ENCODE results near the gene YJU2.
A peak's percentile ranks its signal among the peaks of the same experiment; 100 is the strongest.
"Not testable (repeated sequence)": the region's sequence is repeated elsewhere in the genome, so short reads cannot be mapped to it uniquely, and the experiment has no call there.

The YJU2 gene

DNA sequence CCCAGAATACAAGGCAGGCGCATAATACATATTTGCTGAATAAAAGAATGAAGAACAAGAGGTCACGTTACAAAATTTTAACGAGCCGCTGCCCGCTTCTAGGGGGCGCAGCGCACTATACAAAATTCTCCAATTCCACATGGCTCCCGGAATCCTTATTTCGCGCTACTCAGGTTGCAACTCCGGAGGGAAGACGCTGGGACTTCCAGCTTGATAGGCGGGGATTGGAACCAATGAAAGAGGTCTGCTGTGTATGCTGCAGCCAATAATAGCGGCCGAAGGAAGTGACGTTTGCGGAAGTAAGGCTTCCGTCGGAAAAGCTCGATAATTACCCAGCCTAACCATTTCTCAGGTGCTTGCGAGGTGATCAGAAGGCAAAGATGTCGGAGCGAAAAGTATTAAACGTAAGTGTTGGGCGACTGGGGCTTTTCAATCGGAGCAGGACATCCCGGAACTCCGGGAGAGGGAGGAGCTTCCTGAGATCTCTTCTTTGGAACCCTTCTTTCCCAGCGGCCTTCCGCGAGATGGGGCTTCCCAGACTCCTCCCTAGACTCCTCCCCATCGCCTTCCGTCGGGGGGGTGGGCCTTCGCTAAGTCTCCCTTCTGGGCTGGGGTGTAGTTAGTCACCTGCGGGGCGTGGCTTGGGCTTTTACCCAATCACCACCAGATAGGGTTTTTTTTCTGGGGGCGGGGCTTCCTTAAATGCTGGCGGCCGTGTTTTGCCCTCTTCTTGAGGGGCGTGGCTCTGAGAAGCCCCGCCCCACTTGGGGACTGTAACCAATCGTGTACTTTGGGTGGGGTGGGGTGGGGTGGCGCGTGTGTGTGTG lies at the start of gene YJU2:
Gene YJU2, plus strand, starts transcription at position 314 of the 827 bp plus-strand sequence. Its CDS starts 67 bp downstream, at position 381.
- peak; percentile 99 for DNase-seq

DNA sequence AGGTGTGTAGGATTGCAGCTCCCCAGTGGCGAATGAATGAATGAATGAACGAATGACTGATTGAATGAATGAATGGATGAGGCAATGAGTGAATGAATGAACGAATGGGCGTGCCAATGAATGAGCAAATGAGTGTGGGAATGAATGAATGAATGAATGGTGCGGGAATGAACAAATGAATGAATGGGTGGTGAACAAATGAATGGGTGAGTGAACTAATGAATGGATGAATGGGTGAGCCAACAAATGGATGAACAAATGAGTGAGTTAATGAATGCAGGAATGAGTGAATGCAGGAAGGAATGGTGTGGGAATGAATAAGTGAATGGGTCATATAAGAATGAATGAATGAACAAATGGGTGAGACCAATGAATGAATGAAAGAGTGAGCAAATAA lies 49.7 kb upstream of the YJU2 start:
- no peak for DNase-seq

DNA sequence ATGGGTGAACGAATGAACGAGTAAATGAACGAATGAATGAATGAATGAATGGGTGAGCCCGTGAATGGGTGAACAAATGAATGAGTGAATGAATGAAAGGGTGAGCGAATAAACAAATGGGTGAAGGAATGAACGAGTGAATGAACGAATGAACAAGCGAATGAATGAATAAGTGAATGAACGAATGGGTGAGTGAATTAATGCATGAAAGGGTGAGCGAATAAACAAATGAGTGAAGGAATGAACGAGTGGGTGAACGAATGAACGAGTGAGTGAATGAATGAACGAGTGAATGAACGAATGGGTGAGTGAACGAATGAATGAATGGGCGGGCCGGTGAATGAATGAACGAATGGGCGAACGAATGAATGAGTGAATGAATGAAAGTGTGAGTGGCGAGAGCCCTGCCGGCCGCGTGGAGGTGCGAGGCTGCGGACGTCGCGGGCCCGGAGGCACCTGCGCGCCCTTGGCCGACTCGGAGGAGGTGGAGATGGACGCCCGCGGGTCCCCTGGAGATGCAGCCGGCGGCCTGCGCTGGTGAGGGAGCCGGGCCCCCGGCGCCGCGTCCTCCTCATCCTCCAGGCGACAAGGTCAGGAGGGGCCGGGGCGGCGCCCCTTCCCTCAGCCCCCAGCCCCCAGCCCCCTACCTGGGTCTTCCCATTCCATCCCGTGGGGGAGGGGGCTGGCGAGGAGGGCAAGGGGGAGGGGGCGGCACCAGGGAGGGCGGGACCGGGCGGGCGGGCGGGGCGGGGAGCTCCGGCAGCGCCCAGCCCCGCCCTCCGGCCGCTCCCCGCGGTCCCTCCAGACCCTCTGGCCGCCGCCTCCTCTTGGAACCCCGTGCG lies 49.0 kb upstream of the YJU2 start:
- no peak for DNase-seq

DNA sequence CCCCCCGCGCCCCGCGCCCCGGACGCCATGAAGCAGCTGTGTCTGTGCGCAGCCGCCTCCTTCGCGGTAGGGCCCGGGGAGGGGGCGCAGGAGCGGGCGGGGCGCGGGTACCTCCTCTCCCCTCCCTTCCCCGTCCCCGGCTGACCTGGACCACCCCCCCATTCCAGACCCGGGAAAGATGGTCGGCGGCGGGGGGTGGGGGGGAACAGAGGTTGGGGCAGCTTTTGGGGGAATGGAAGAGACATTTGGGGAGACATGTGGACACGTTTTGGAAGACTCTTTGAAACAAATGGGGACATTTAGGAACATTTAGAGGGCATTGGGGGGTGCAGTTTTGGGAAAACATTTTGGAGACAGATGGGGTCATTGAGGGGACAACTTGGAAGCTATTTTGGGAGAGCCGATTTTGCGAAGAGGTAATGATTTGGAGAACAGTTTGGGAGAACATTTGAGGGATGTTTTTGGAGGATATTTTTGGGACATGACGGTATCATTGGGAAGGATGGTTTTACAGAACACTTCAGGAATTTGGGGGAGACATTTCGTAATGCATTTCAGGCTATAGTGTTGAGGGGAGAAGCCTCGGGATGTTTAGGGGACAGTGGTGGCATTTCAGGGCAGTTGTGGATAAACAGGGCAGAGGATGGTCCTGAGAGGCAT lies 48.3 kb upstream of the YJU2 start:
- no peak for DNase-seq

- DNase-seq: no peak
Measured at GRCh38 chr19:4199699-4200293, 47.1 kb upstream of the YJU2 start.

GRCh38 chr19:4200940-4201542 lies 45.8 kb upstream of the YJU2 start:
- DNase-seq: no peak

GRCh38 chr19:4201798-4202197 lies 45.1 kb upstream of the YJU2 start:
- no peak for DNase-seq

GRCh38 chr19:4206818-4207484 lies 39.9 kb upstream of the YJU2 start:
- no peak for DNase-seq

GRCh38 chr19:4208385-4209094 lies 38.3 kb upstream of the YJU2 start:
- no peak for DNase-seq

DNA sequence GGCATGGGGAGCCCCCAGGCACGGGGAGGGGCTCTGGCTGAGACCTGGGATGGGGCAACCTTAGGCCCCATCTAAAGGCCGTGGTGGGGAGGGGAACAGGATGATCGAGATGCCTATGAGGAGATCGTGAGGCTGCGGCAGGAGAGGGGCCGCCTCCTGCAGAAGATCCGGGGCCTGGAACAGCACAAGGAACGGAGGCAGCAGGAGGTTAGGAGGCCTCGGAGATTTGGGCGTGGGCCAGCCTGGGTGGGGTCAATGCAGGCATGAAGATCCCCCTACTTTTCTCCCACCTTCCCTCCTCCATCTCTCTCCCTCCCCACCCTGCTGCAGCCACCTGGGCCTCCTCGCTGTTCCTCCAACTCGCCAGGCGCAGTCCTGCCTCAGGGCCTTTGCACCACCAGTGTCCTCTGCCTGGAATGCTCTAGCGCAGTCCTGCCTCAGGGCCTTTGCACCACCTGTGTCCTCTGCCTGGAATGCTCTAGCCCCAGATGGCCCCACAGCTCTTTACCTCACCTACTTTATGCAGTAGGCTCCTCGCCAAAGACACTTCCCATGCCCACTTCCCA lies 36.6 kb upstream of the YJU2 start:
- no peak for DNase-seq

DNA sequence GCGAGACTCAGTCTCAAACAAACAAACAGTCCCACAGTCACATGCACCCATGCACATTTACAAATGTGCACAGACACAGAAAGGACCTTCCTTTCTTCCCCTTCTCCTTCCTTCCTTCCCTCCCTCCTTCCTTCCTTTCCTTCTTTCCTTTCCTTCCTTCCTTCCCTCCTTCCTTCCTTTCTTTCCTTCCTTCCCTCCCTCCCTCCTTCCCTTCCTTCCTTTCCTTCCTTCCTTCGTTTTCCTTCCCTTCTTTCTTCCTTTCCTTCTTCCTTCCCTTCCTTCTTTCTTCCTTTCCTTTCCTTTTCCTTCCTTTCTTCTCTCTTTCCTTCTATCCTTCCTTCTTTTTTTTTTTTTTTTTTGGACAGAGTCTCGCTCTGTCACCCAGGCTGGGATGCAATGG lies 33.8 kb upstream of the YJU2 start:
- no peak for DNase-seq

- no peak for DNase-seq
Measured at GRCh38 chr19:4215807-4216206, 31.1 kb upstream of the YJU2 start.

GRCh38 chr19:4216846-4217245 lies 30.0 kb upstream of the YJU2 start:
- DNase-seq: no peak

DNA sequence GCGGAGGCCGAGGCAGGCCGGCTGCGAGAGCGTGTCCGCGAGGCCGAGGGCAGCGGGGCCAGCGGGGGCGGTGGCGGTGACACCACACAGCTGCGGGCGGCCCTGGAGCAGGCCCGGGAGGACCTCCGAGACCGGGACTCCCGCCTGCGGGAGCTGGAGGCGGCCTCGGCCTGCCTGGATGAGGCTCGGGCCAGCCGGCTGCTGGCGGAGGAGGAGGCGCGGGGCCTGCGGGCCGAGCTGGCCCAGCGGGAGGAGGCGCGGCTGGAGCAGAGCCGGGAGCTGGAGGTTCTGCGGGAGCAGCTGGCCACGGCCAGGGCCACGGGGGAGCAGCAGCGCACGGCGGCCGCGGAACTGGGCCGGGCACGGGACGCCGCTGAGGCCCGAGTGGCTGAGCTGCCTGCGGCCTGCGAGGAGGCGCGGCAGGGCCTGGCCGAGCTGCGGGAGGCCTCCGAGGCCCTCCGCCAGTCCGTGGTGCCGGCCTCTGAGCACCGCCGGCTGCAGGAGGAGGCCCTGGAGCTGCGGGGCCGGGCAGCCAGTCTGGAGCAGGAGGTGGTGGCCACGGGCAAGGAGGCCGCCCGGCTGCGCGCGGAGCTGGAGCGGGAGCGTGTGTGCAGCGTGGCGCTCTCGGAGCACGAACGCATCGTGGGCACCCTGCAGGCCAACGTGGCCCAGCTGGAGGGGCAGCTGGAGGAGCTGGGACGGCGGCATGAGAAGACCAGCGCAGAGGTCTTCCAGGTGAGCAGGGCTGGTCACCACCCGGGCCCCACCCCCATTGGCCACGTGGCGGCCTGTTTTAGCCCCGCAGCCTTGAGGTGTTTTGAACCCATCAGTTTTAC lies 29.2 kb upstream of the YJU2 start:
- DNase-seq: no peak

GRCh38 chr19:4218523-4218922 lies 28.4 kb upstream of the YJU2 start:
- DNase-seq: not testable (repeated sequence)

- no peak for DNase-seq
Measured at GRCh38 chr19:4220188-4220587, 26.7 kb upstream of the YJU2 start.

- DNase-seq: no peak
Measured at GRCh38 chr19:4224470-4224869, 22.4 kb upstream of the YJU2 start.

- DNase-seq: no peak
Measured at GRCh38 chr19:4225885-4226284, 21.0 kb upstream of the YJU2 start.

DNA sequence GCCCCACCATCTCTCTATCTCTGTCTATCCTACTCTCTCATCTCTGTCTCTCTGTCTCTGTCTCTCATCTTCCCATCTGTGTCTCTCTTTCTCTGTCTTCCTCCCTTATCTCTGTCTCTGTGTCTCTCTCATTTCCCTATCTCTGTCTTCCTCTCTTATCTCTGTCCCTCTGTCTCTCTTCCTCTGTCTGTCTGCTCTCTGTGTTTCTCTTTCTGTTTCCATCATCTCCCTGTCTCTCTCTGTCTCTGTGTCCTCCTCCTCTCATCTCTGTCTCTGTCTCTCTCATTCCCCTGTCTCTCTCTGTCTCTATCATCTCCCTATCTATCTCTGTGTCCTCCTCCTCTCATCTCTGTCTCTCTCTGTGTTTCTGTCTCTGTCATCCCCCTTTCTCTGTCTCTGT lies 19.1 kb upstream of the YJU2 start:
- no peak for DNase-seq

DNA sequence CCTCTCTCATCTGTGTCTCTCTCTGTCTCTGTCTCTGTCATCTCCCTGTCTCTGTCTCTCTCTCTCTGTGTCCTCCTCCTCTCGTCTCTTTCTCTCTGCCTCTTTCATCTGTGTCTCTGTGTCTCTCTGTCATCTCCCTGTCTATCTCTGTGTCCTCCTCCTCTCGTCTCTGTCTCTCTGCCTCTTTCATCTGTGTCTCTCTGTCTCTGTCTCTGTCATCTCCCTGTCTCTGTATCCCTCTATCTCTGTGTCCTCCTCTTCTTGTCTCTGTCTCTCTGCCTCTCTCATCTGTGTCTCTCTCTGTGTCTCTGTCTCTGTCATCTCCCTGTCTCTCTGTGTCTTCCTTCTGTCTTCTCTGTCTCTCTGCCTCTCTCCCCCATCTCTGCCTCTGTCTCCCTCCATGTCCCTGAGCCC lies 18.1 kb upstream of the YJU2 start:
- no peak for DNase-seq

All from activated T-cell treated with anti-CD3 and anti-CD28 coated beads for 4 hours (primary cell).